Panc1 (cell line): Measurements from ENCODE around the gene BLCAP. TPM values are rescaled to one million over a fixed set of nuclear protein-coding genes. Genes with fewer than 3 reads are reported as not detected.
"Not testable (repeated sequence)": the region's sequence is repeated elsewhere in the genome, so short reads cannot be mapped to it uniquely, and the experiment has no call there.

Experiments used
- ATAC-seq: fragments of 200-7000 bp; cut with Tn5 transposase; 2 replicates; pipeline ENCODE4 v1.9.1; 2020; ENCODE audit warnings: mild to moderate bottlenecking, moderate library complexity
- BruUV-seq: library from RNA; stranded (reverse); fragments of 400-500 nt; replicated peaks from 2 replicates; lab custom pipeline; 2021; lab: Mats Ljungman, UMichigan
- CTCF ChIA-PET: fragments of 300-600 bp; sonication (Branson Sonifier 250); formaldehyde crosslinking; loops from one replicate; lab custom pipeline; 2022; ENCODE audit warnings: antibody characterized with exemption; lab: Charles Lee
- POLR2A ChIA-PET: fragments of 300-600 bp; sonication (Branson Sonifier 250); formaldehyde crosslinking; loops from one replicate; lab custom pipeline; 2022; ENCODE audit warnings: antibody characterized with exemption; lab: Charles Lee
- DNase-seq: peaks from one replicate; pipeline ENCODE4 v3.0.0-alpha.2; 2010; ENCODE audit warnings: low read depth, low spot score
- H3K27ac ChIP-seq: 2 replicates; pipeline ENCODE4 v1.5.1; 2011; ENCODE audit warnings: mild to moderate bottlenecking, low read length, inconsistent platforms
- H3K27me3 ChIP-seq: fragments of 200-500 bp; sonication (Bioruptor generic); 2 replicates; pipeline ENCODE4 v1.6.0; 2014; ENCODE audit warnings: low read length, inconsistent platforms; ENCODE audit not compliant: control insufficient read depth, insufficient read depth
- H3K36me3 ChIP-seq: fragments of 200-500 bp; sonication (Bioruptor generic); 2 replicates; pipeline ENCODE4 v1.5.1; 2014; ENCODE audit warnings: inconsistent platforms, mild to moderate bottlenecking, low read length, moderate library complexity; ENCODE audit not compliant: control insufficient read depth, insufficient read depth
- H3K4me1 ChIP-seq: 2 replicates; pipeline ENCODE4 v1.5.1; 2011; ENCODE audit warnings: inconsistent platforms, mild to moderate bottlenecking, low read length, moderate library complexity; ENCODE audit not compliant: control insufficient read depth, insufficient read depth
- H3K4me3 ChIP-seq, 2 experiments: 2 replicates each; pipeline ENCODE4 v1.5.1; 2011 to 2012; ENCODE audit warnings: low read depth in 2 of 2, low read length in 2 of 2, mild to moderate bottlenecking in 2 of 2, inconsistent platforms in 1 of 2, moderate library complexity in 1 of 2
- H3K9me3 ChIP-seq: fragments of 200-500 bp; sonication (Bioruptor generic); 2 replicates; pipeline ENCODE4 v1.5.1; 2014; ENCODE audit warnings: low read depth, mild to moderate bottlenecking, inconsistent platforms, low read length, moderate library complexity; ENCODE audit not compliant: control insufficient read depth, insufficient read depth
- POLR2AphosphoS5 ChIP-seq: IDR thresholded peaks from 2 replicates; pipeline ENCODE4 v1.6.1; 2012; ENCODE audit warnings: mild to moderate bottlenecking, low read depth, low read length, moderate library complexity
- SIN3A ChIP-seq: IDR thresholded peaks from 2 replicates; pipeline ENCODE4 v1.6.1; 2012; ENCODE audit warnings: low read depth, mild to moderate bottlenecking, low read length, moderate library complexity, borderline replicate concordance; ENCODE audit not compliant: insufficient read depth
- TCF7L2 ChIP-seq: IDR thresholded peaks from 2 replicates; pipeline ENCODE4 v1.6.1; 2011; ENCODE audit warnings: mild to moderate bottlenecking, low read depth, low read length, inconsistent platforms
- in situ Hi-C: cut with HindIII; loops from 2 replicates; pipeline ENCODE4 v1.10.0; 2016; ENCODE audit warnings: low sequenced_read_pairs, low pct_unique_long_range_greater_than_20kb
- intact Hi-C: fragments of 100-400 bp; cut with micrococcal nuclease; formaldehyde crosslinking; loops from one replicate; pipeline ENCODE4 v1.10.0; 2022; ENCODE audit not compliant: unreplicated experiment
- total RNA-seq: library from RNA; stranded (reverse); gene quantifications from one replicate; pipeline ENCODE4 v1.2.1, GENCODE V29; 2021; ENCODE audit not compliant: unreplicated experiment
- TF ChIP-seq, protein P1 (sequence below): fragments of 450-650 bp; IDR thresholded peaks from 2 replicates; pipeline ENCODE4 v1.5.1; 2017; ENCODE audit warnings: mild to moderate bottlenecking
- TF ChIP-seq, protein P2 (sequence below), 2 experiments: IDR thresholded peaks; 2 replicates each; pipeline ENCODE4 v1.6.1; 2011 to 2012; ENCODE audit warnings: low read depth in 2 of 2, control low read depth in 1 of 2, low read length in 1 of 2, mild to moderate bottlenecking in 1 of 2, moderate library complexity in 1 of 2; ENCODE audit not compliant: insufficient read depth in 1 of 2

The BLCAP gene
- total RNA-seq, 1 experiment from 2014 or later = 50.1 TPM

DNA sequence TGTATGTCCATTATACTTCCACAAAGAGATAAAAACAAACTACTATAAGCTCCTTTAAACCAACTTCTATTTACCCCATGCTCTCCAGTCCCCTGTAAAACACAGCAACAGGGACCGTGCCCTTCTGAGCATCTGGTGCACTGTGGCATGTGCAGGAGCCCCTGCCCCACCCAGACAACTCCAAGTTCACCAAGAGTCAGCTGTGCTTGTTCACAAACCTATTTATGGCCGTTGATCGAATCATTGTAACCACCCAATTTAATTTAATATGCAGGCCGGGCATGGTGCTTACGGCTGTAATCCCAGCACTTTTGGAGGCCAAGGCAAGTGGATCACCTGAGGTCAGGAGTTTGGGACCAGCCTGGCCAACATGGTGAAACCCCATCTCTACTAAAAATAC lies 13.7 kb upstream of the BLCAP start:
- H3K4me3 ChIP-seq = no peak overlapping the region
- TF ChIP-seq, protein P1, sequence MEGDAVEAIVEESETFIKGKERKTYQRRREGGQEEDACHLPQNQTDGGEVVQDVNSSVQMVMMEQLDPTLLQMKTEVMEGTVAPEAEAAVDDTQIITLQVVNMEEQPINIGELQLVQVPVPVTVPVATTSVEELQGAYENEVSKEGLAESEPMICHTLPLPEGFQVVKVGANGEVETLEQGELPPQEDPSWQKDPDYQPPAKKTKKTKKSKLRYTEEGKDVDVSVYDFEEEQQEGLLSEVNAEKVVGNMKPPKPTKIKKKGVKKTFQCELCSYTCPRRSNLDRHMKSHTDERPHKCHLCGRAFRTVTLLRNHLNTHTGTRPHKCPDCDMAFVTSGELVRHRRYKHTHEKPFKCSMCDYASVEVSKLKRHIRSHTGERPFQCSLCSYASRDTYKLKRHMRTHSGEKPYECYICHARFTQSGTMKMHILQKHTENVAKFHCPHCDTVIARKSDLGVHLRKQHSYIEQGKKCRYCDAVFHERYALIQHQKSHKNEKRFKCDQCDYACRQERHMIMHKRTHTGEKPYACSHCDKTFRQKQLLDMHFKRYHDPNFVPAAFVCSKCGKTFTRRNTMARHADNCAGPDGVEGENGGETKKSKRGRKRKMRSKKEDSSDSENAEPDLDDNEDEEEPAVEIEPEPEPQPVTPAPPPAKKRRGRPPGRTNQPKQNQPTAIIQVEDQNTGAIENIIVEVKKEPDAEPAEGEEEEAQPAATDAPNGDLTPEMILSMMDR = no peak
- TF ChIP-seq POLR2AphosphoS5 (no peak), TCF7L2 (no peak)
- TF ChIP-seq, protein P2, sequence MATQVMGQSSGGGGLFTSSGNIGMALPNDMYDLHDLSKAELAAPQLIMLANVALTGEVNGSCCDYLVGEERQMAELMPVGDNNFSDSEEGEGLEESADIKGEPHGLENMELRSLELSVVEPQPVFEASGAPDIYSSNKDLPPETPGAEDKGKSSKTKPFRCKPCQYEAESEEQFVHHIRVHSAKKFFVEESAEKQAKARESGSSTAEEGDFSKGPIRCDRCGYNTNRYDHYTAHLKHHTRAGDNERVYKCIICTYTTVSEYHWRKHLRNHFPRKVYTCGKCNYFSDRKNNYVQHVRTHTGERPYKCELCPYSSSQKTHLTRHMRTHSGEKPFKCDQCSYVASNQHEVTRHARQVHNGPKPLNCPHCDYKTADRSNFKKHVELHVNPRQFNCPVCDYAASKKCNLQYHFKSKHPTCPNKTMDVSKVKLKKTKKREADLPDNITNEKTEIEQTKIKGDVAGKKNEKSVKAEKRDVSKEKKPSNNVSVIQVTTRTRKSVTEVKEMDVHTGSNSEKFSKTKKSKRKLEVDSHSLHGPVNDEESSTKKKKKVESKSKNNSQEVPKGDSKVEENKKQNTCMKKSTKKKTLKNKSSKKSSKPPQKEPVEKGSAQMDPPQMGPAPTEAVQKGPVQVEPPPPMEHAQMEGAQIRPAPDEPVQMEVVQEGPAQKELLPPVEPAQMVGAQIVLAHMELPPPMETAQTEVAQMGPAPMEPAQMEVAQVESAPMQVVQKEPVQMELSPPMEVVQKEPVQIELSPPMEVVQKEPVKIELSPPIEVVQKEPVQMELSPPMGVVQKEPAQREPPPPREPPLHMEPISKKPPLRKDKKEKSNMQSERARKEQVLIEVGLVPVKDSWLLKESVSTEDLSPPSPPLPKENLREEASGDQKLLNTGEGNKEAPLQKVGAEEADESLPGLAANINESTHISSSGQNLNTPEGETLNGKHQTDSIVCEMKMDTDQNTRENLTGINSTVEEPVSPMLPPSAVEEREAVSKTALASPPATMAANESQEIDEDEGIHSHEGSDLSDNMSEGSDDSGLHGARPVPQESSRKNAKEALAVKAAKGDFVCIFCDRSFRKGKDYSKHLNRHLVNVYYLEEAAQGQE (IDR thresholded peaks at IDR 0.05; ENCODE audit: insufficient read depth in 1 of 2, low read depth in 2 of 2, low read length in 1 of 2) = no peak
- H3K36me3 ChIP-seq = no peaks in the 10 kb centered on the region
- H3K27me3 ChIP-seq = no peaks in the 10 kb centered on the region
- in situ Hi-C loops = no loop called here
- DNase-seq = no peak
- POLR2A ChIA-PET = interaction anchor here (0.6 kb wide), 1 partner anchor 8 kb away, joined by 5 read pairs; no protein-coding TSS in a partner anchor
- H3K9me3 ChIP-seq = no peaks in the 10 kb centered on the region
- H3K27ac ChIP-seq = no peak overlapping the region
- CTCF ChIA-PET = interaction anchor here (0.5 kb wide), 1 partner anchor 528 kb away, joined by 6 read pairs; no protein-coding TSS in a partner anchor
- H3K4me1 ChIP-seq = peaks cover 10% of the 10 kb centered on the region
- no TSS peak for BruUV-seq
- no peak for ATAC-seq
- intact Hi-C loops = no loop called here

DNA sequence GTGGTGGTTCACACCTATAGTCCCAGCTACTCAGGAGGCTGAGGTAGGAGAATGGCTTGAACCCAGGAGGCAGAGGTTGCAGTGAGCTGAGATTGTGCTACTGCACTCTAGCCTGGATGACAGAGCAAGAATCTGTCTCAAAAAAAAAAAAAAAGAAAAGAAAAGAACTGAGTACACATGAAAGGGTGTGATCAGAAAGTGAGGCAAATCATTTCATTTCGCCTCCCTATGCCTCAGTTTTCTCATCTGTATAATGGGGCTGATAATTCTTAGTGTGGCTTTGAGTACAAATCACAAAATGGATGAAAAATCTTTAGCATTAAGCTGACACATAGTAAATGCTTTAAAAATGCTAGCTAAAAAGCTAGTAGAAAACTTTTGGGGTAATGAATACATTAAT lies 13.2 kb upstream of the BLCAP start:
- H3K36me3 ChIP-seq, H3K27me3 ChIP-seq, intact Hi-C loops, H3K9me3 ChIP-seq, ATAC-seq, H3K27ac ChIP-seq, H3K4me3 ChIP-seq, DNase-seq, in situ Hi-C loops, BruUV-seq: not testable (repeated sequence)
- ChIA-PET CTCF (interaction anchor here (0.5 kb wide), 1 partner anchor 527 kb away, joined by 6 read pairs; no protein-coding TSS in a partner anchor), POLR2A (interaction anchor here (0.6 kb wide), 1 partner anchor 9 kb away, joined by 5 read pairs; no protein-coding TSS in a partner anchor)
- H3K4me1 ChIP-seq = peaks cover 10% of the 10 kb centered on the region

DNA sequence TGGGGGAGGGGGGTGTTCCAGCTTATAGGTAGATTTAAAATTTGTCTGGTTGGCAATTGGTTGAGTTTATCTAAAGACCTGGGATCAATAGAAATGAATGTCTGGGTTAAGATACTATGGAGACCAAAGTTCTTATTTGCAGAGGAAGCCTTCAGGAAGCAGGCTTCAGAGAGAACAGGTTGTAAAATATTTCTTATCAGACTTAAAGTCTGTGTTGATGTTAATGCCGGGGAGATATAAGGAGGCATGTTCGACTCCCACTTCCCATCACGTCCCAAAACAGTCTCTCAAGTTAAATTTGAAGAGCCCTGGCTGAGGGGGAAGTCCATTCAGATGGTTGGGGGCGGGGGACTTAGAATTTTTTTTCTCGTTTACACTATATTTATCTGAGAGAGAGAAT lies 12.3 kb upstream of the BLCAP start:
- Histone ChIP-seq H3K4me3 (no peak overlapping the region), H3K9me3 (no peaks in the 10 kb centered on the region), H3K27me3 (no peaks in the 10 kb centered on the region), H3K36me3 (no peaks in the 10 kb centered on the region), H3K4me1 (peaks cover 10% of the 10 kb centered on the region), H3K27ac (no peak overlapping the region)
- ATAC-seq (no peak), DNase-seq (no peak)
- in situ Hi-C loops = no loop called here
- TF ChIP-seq, protein P2 (IDR thresholded peaks at IDR 0.05; ENCODE audit: insufficient read depth in 1 of 2, low read depth in 2 of 2, low read length in 1 of 2) = no peak
- TF ChIP-seq SIN3A (no peak), TCF7L2 (no peak)
- ChIA-PET POLR2A (no interaction called here), CTCF (no interaction called here)
- BruUV-seq = no TSS peak
- intact Hi-C loops = no loop called here
